B cell (primary cell): ENCODE data around the gene KIAA1217. TPM values are rescaled to one million over a fixed set of nuclear protein-coding genes. Genes with fewer than 3 reads are reported as not detected.
"Not testable (repeated sequence)": the region's sequence is repeated elsewhere in the genome, so short reads cannot be mapped to it uniquely, and the experiment has no call there.

Source experiments
- ATAC-seq: fragments of 200-7000 bp; cut with Tn5 transposase; one replicate; pipeline ENCODE4 v1.10.0; 2021; ENCODE audit warnings: low read depth, mild to moderate bottlenecking, moderate number of reproducible peaks, moderate library complexity
- CTCF ChIA-PET: fragments of 350-600 bp; sonication (Branson Sonifier 250); formaldehyde crosslinking; loops from one replicate; lab custom pipeline; 2021; ENCODE audit warnings: antibody characterized with exemption, inconsistent platforms; lab: Charles Lee
- POLR2A ChIA-PET: fragments of 350-600 bp; sonication (Branson Sonifier 250); formaldehyde crosslinking; loops from one replicate; lab custom pipeline; 2021; ENCODE audit warnings: antibody characterized with exemption; lab: Charles Lee
- DNase-seq: peaks from one replicate; pipeline ENCODE4 v3.0.0; 2013
- H2AFZ ChIP-seq: 2 replicates; pipeline ENCODE4 v1.6.1; 2012; ENCODE audit warnings: mild to moderate bottlenecking, low read depth, low read length; ENCODE audit not compliant: insufficient read depth, poor library complexity, severe bottlenecking
- H3K27ac ChIP-seq, 2 donors: 1 replicate in 1 of 2; 2 replicates in 1 of 2; pipeline ENCODE4 v1.5.1; 2012 to 2013; ENCODE audit warnings: low read length in 2 of 2, mild to moderate bottlenecking in 2 of 2, moderate library complexity in 1 of 2
- H3K27me3 ChIP-seq, 4 experiments: fragments of 200-600 bp in 1 of 4; sonication (generic) in 1 of 4; replicated peaks in 1 of 4; 1 replicate in 2 of 4; 2 replicates in 2 of 4; pipeline versions ENCODE4 v1.6.1 to v1.7.0; 2013 to 2016; ENCODE audit warnings: low read length in 3 of 4, mild to moderate bottlenecking in 2 of 4, mixed read lengths in 1 of 4, moderate library complexity in 1 of 4; ENCODE audit not compliant: insufficient read depth in 4 of 4, control insufficient read depth in 3 of 4; ENCODE audit errors: control extremely low read depth in 1 of 4
- H3K36me3 ChIP-seq, 2 experiments: replicated peaks in 1 of 2; 1 replicate in 1 of 2; 2 replicates in 1 of 2; pipeline versions ENCODE4 v1.6.1 to v1.7.1; 2013; ENCODE audit warnings: low read length in 1 of 2; ENCODE audit not compliant: insufficient read depth in 2 of 2, control insufficient read depth in 1 of 2; ENCODE audit errors: control extremely low read depth in 1 of 2, extremely low read depth in 1 of 2
- H3K4me1 ChIP-seq, 2 donors: fragments of 200-600 bp in 1 of 2; sonication (generic) in 1 of 2; 1 replicate in 1 of 2; 2 replicates in 1 of 2; pipeline versions ENCODE4 v1.5.1 to v1.6.1; 2013 to 2017; ENCODE audit warnings: low read length in 2 of 2; ENCODE audit not compliant: control insufficient read depth in 2 of 2, insufficient read depth in 2 of 2
- H3K4me2 ChIP-seq: replicated peaks from 2 replicates; pipeline ENCODE3; 2012; ENCODE audit warnings: mild to moderate bottlenecking, low read depth, low read length; ENCODE audit not compliant: poor library complexity, severe bottlenecking
- H3K4me3 ChIP-seq, 5 experiments: fragments of 200-600 bp in 1 of 5; sonication (generic) in 1 of 5; 1 replicate in 3 of 5; 2 replicates in 2 of 5; pipeline versions ENCODE4 v1.5.1 to v1.7.0; 2011 to 2016; ENCODE audit warnings: low read length in 4 of 5, mild to moderate bottlenecking in 4 of 5, low read depth in 2 of 5, control low read depth in 1 of 5, moderate library complexity in 1 of 5; ENCODE audit not compliant: insufficient read depth in 1 of 5; ENCODE audit errors: control extremely low read depth in 1 of 5, extremely low read depth in 1 of 5
- H3K79me2 ChIP-seq: fragments of 200-600 bp; sonication (generic); one replicate; pipeline ENCODE4 v1.6.0; 2016; ENCODE audit warnings: low read length; ENCODE audit not compliant: control insufficient read depth, insufficient read depth
- H3K9ac ChIP-seq: fragments of 200-600 bp; sonication (generic); 2 replicates; pipeline ENCODE4 v1.6.1; 2017; ENCODE audit warnings: mild to moderate bottlenecking, low read length, moderate library complexity
- H3K9me3 ChIP-seq, 3 donors: one replicate each; pipeline versions ENCODE4 v1.6.1 to v1.7.1; 2013; ENCODE audit warnings: low read length in 2 of 3; ENCODE audit not compliant: control insufficient read depth in 2 of 3, insufficient read depth in 1 of 3; ENCODE audit errors: control extremely low read depth in 1 of 3
- H4K20me1 ChIP-seq: 2 replicates; pipeline ENCODE4 v1.6.0; 2012; ENCODE audit warnings: mild to moderate bottlenecking, low read length; ENCODE audit not compliant: insufficient read depth, control insufficient read depth, poor library complexity, severe bottlenecking
- H3K27ac Mint-ChIP-seq: one replicate; pipeline ENCODE4 v1.8.0; 2021; ENCODE audit warnings: mixed read lengths
- H3K27me3 Mint-ChIP-seq: one replicate; pipeline ENCODE4 v1.8.0; 2021; ENCODE audit warnings: mixed read lengths
- H3K4me1 Mint-ChIP-seq: one replicate; pipeline ENCODE4 v1.8.0; 2021; ENCODE audit warnings: mixed read lengths
- H3K4me3 Mint-ChIP-seq: one replicate; pipeline ENCODE4 v1.8.0; 2021; ENCODE audit warnings: mixed read lengths
- H3K9me3 Mint-ChIP-seq: one replicate; pipeline ENCODE4 v1.8.0; 2022; ENCODE audit warnings: mixed read lengths; ENCODE audit not compliant: insufficient read depth
- CTCF ChIP-seq: fragments of 200-600 bp; IDR thresholded peaks from one replicate; pipeline ENCODE4 v1.8.0; 2022; ENCODE audit warnings: antibody characterized with exemption, mild to moderate bottlenecking
- EZH2 ChIP-seq: IDR thresholded peaks from 2 replicates; pipeline ENCODE4 v1.6.1; 2012; ENCODE audit warnings: borderline replicate concordance, low read depth, mild to moderate bottlenecking, moderate library complexity, low read length; ENCODE audit not compliant: insufficient read depth, poor library complexity, severe bottlenecking
- WGBS: methylation state at CpG from one replicate; pipeline ENCODE4 v1.1.5; 2013; ENCODE audit warnings: missing lambda C conversion rate; ENCODE audit not compliant: insufficient coverage; 5-methylcytosine and 5-hydroxymethylcytosine counted together
- intact Hi-C: fragments of 100-400 bp; cut with micrococcal nuclease; formaldehyde crosslinking; loops from one replicate; pipeline ENCODE4 v1.10.0; 2022
- polyA plus RNA-seq: library from polyadenylated mRNA; depleted of rRNA; stranded (reverse); fragments of >200 nt; gene quantifications from 2 replicates; pipeline ENCODE4 v1.2.3, GENCODE V29; 2012
- total RNA-seq, 2 donors: library from RNA; stranded (reverse); fragments of 120-200 nt in 1 of 2; gene quantifications; 1 replicate in 1 of 2; 2 replicates in 1 of 2; pipeline versions ENCODE4 v1.2.3 to v1.2.4, GENCODE V29; 2013 to 2022

KIAA1217 gene
- total and polyA plus RNA-seq, 2 donors (not counting 1 experiment from before 2014, with no cell fraction given) = 0.67 TPM; not detected in 1

- H3K4me3 ChIP-seq = no peak overlapping the region
- no peak overlapping the region for H3K4me2 ChIP-seq
- POLR2A ChIA-PET = no interaction called here
- no peak overlapping the region for H2AFZ ChIP-seq
- H4K20me1 ChIP-seq = no peaks in the 10 kb centered on the region
- WGBS = 90% methylated on average over 2 of the region's 4 CpGs
- H3K36me3 ChIP-seq = no peaks in the 10 kb centered on the region
- H3K27me3 ChIP-seq = no peaks in the 10 kb centered on the region
- H3K9me3 Mint-ChIP-seq = no peaks in the 10 kb centered on the region
- CTCF ChIA-PET = no interaction called here
- no peak for DNase-seq
- no peaks in the 10 kb centered on the region for H3K79me2 ChIP-seq
- H3K27me3 Mint-ChIP-seq = no peaks in the 10 kb centered on the region
- no peak for ATAC-seq
- no peaks in the 10 kb centered on the region for H3K4me1 Mint-ChIP-seq
- H3K4me1 ChIP-seq = no peaks in the 10 kb centered on the region
- no peak overlapping the region for H3K27ac ChIP-seq
- H3K4me3 Mint-ChIP-seq = no peak overlapping the region
- no peak for TF ChIP-seq EZH2
- no peak for TF ChIP-seq CTCF
- H3K9ac ChIP-seq = no peak overlapping the region
- intact Hi-C loops = no loop called here
- no peaks in the 10 kb centered on the region for H3K9me3 ChIP-seq
- H3K27ac Mint-ChIP-seq = no peak overlapping the region
These were observed 235.4 kb downstream of the KIAA1217 start for GRCh38 chr10:24444337-24444736.

- H3K27me3 ChIP-seq, intact Hi-C loops, H3K4me3 Mint-ChIP-seq: not testable (repeated sequence)
These were observed 237.0 kb downstream of the KIAA1217 start for GRCh38 chr10:24445958-24446357.

More at GRCh38 chr10:24445958-24446357, 237.0 kb downstream of the KIAA1217 start:
- no CpG with 5 or more reads among the region's 2 CpGs for WGBS
- H3K79me2 ChIP-seq, H3K9ac ChIP-seq, CTCF ChIA-PET, H3K4me2 ChIP-seq, H3K4me1 Mint-ChIP-seq, H3K36me3 ChIP-seq, H3K4me1 ChIP-seq, H3K4me3 ChIP-seq, H4K20me1 ChIP-seq, H3K27ac ChIP-seq, H3K27ac Mint-ChIP-seq, DNase-seq, H3K27me3 Mint-ChIP-seq, H3K9me3 Mint-ChIP-seq, H3K9me3 ChIP-seq, ATAC-seq, H2AFZ ChIP-seq, POLR2A ChIA-PET: not testable (repeated sequence)
